ENCODE results near the gene PRKD1.

- TF ChIP-seq CTCF (IDR thresholded peaks at IDR 0.05) (no peak), CHD2 (IDR thresholded peaks at IDR 0.05; ENCODE audit: low read length, partially characterized antibody) (no peak), RFX5 (IDR thresholded peaks at IDR 0.05; ENCODE audit: low read length) (no peak)
Observed at GRCh38 chr14:29905543-29905942, 22.1 kb downstream of the PRKD1 start.

All from SK-N-SH (cell line).